8988T (cell line): Measurements from ENCODE around the gene LYPLAL1.
"Not testable (repeated sequence)": the region's sequence is repeated elsewhere in the genome, so short reads cannot be mapped to it uniquely, and the experiment has no call there.

Experiments
- DNase-seq: peaks from one replicate; pipeline ENCODE4 v3.0.0; 2011

Gene LYPLAL1

GRCh38 chr1:219223496-219223895, 49.8 kb downstream of the LYPLAL1 start:
- DNase-seq = no peak

GRCh38 chr1:219226196-219226595, 52.5 kb downstream of the LYPLAL1 start:
- DNase-seq = no peak

- DNase-seq = no peak
Observed at GRCh38 chr1:219227360-219228057, 53.8 kb downstream of the LYPLAL1 start.

- DNase-seq = no peak
Observed at GRCh38 chr1:219228058-219228419, 54.4 kb downstream of the LYPLAL1 start.

GRCh38 chr1:219232890-219233289, 59.2 kb downstream of the LYPLAL1 start:
- no peak for DNase-seq

GRCh38 chr1:219235903-219236481, 62.3 kb downstream of the LYPLAL1 start:
- DNase-seq = no peak

- no peak for DNase-seq
Observed at GRCh38 chr1:219236933-219237610, 63.4 kb downstream of the LYPLAL1 start.

GRCh38 chr1:219239518-219239917, 65.8 kb downstream of the LYPLAL1 start:
- DNase-seq = no peak

- DNase-seq = no peak
Observed at GRCh38 chr1:219244864-219245263, 71.2 kb downstream of the LYPLAL1 start.

- DNase-seq = no peak
Observed at GRCh38 chr1:219247441-219247840, 73.8 kb downstream of the LYPLAL1 start.

GRCh38 chr1:219250468-219250867, 76.8 kb downstream of the LYPLAL1 start:
- not testable (repeated sequence) for DNase-seq

- no peak for DNase-seq
Observed at GRCh38 chr1:219257751-219258150, 84.1 kb downstream of the LYPLAL1 start.

GRCh38 chr1:219261454-219261853, 87.8 kb downstream of the LYPLAL1 start:
- DNase-seq = no peak
